ENCODE data around the gene IL6ST. TPM values are rescaled to one million over a fixed set of nuclear protein-coding genes. Genes with fewer than 3 reads are reported as not detected.
A peak's percentile ranks its signal among the peaks of the same experiment; 100 is the strongest.

IL6ST gene
- polyA plus RNA-seq, 1 donor (not counting 4 experiments of a cell fraction or from before 2014, with no cell fraction given): 41.3 TPM

DNA sequence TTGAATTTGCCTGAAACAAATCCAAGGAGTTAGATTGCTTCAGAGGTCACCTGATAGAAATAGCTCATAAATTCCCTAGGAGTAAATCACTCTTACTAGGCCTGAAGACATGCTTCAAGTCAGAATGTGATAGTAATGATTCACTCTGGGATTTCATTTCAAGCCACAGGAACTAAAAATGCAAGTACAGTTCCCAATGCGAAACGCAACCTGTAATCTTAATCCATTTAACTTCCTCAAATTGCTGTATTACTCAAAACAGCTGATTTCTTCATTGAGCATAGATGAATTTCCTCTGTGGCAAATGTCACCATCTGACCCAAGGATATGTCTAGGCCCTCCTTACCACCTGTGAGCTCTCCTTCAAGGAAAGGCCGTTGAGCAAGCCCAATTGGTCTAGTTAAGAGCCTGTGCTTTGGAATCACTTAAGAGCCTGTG is 32.1 kb upstream of the IL6ST start:
- TF ChIP-seq EZH2 (IDR thresholded peaks at IDR 0.05; ENCODE audit: low read length): no peak
- TF ChIP-seq, protein P1, sequence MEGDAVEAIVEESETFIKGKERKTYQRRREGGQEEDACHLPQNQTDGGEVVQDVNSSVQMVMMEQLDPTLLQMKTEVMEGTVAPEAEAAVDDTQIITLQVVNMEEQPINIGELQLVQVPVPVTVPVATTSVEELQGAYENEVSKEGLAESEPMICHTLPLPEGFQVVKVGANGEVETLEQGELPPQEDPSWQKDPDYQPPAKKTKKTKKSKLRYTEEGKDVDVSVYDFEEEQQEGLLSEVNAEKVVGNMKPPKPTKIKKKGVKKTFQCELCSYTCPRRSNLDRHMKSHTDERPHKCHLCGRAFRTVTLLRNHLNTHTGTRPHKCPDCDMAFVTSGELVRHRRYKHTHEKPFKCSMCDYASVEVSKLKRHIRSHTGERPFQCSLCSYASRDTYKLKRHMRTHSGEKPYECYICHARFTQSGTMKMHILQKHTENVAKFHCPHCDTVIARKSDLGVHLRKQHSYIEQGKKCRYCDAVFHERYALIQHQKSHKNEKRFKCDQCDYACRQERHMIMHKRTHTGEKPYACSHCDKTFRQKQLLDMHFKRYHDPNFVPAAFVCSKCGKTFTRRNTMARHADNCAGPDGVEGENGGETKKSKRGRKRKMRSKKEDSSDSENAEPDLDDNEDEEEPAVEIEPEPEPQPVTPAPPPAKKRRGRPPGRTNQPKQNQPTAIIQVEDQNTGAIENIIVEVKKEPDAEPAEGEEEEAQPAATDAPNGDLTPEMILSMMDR (optimal IDR thresholded peaks at IDR 0.05 in 1 of 3, IDR thresholded peaks at IDR 0.05 in 1 of 3, conservative IDR thresholded peaks at IDR 0.05 in 1 of 3; ENCODE audit: extremely low read depth in 1 of 3, insufficient read depth in 2 of 3, low read length in 3 of 3): no peak
- dilution Hi-C loops (cut with MboI; ENCODE audit: extremely low pct_ligation_motif_present, low sequenced_read_pairs): no loop called here
- Histone ChIP-seq H3K4me3 (ENCODE audit: control insufficient read depth in 2 of 3, extremely low read depth in 1 of 3, insufficient read depth in 2 of 3, low read depth in 1 of 3, low read length in 3 of 3) (no peak overlapping the region), H3K79me2 (ENCODE audit: control insufficient read depth, insufficient read depth, low read length) (no peaks in the 10 kb centered on the region), H3K9me1 (ENCODE audit: control insufficient read depth, extremely low read depth, insufficient read depth, low read length) (no peaks in the 10 kb centered on the region), H3K9ac (ENCODE audit: control insufficient read depth, extremely low read depth, insufficient read depth, low read length) (no peak overlapping the region), H3K9me3 (ENCODE audit: control insufficient read depth, low read depth, low read length) (no peaks in the 10 kb centered on the region), H4K20me1 (ENCODE audit: control insufficient read depth, extremely low read depth, insufficient read depth, low read length) (no peaks in the 10 kb centered on the region), H3K4me1 (ENCODE audit: control insufficient read depth, extremely low read depth, insufficient read depth, low read length) (peaks cover 4% of the 10 kb centered on the region), H3K36me3 (ENCODE audit: control insufficient read depth in 2 of 2, extremely low read depth in 1 of 2, insufficient read depth in 2 of 2, low read length in 2 of 2) (no peaks in the 10 kb centered on the region), H3K27ac (ENCODE audit: control insufficient read depth, insufficient read depth, low read length) (no peak overlapping the region), H3K4me2 (ENCODE audit: control insufficient read depth, extremely low read depth, insufficient read depth, low read depth, low read length) (peak overlapping the region; percentile 27), H2AFZ (ENCODE audit: control insufficient read depth, low read length) (peak overlapping the region; percentile 5), H3K27me3 (ENCODE audit: control insufficient read depth, extremely low read depth, insufficient read depth, low read length) (no peaks in the 10 kb centered on the region)
- DNase-seq (ENCODE audit: low read depth, low spot score): peak; percentile 60
- no peak for FAIRE-seq

DNA sequence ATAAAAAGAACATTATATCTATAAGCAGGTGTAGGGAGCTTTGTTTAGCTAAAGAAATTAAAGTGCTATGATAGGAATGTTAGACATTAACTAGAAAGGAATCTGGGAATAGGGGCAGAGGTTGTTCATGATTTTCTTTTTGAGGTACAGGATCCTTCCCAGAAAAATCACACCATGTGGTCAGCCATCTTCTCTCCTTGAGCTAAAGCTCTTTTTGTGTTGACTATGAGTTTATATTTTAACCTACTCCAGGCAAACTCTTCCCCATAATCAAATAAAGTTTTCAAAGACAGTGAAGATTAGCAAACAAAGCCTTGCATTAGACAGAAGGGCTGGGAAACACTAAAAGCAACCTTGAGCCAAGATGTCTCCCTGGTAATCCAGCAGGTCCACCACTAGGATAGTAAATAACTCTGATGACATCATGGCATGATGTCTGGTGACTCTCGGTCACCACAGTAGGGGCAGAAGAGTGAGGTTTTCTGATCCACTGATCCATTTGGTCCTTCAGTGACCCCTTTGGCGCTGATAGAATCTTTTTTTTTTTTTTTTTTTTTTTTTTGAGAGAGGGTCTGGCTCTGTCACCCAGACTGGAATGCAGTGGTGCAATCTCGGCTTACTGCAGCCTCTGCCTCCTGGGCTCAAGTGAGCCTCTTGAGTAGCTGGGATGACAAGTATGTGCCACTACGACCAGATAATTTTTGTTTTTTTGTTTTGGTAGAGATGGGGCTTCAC is 30.6 kb upstream of the IL6ST start:
- Histone ChIP-seq H3K4me2 (ENCODE audit: control insufficient read depth, extremely low read depth, insufficient read depth, low read depth, low read length) (no peak overlapping the region), H3K27ac (ENCODE audit: control insufficient read depth, insufficient read depth, low read length) (no peak overlapping the region), H3K9me3 (ENCODE audit: control insufficient read depth, low read depth, low read length) (no peaks in the 10 kb centered on the region), H3K36me3 (ENCODE audit: control insufficient read depth in 2 of 2, extremely low read depth in 1 of 2, insufficient read depth in 2 of 2, low read length in 2 of 2) (no peaks in the 10 kb centered on the region), H3K79me2 (ENCODE audit: control insufficient read depth, insufficient read depth, low read length) (no peaks in the 10 kb centered on the region), H3K4me3 (ENCODE audit: control insufficient read depth in 2 of 3, extremely low read depth in 1 of 3, insufficient read depth in 2 of 3, low read depth in 1 of 3, low read length in 3 of 3) (no peak overlapping the region), H3K9me1 (ENCODE audit: control insufficient read depth, extremely low read depth, insufficient read depth, low read length) (no peaks in the 10 kb centered on the region), H3K4me1 (ENCODE audit: control insufficient read depth, extremely low read depth, insufficient read depth, low read length) (peaks cover 4% of the 10 kb centered on the region), H4K20me1 (ENCODE audit: control insufficient read depth, extremely low read depth, insufficient read depth, low read length) (no peaks in the 10 kb centered on the region), H3K27me3 (ENCODE audit: control insufficient read depth, extremely low read depth, insufficient read depth, low read length) (no peaks in the 10 kb centered on the region), H3K9ac (ENCODE audit: control insufficient read depth, extremely low read depth, insufficient read depth, low read length) (no peak overlapping the region), H2AFZ (ENCODE audit: control insufficient read depth, low read length) (no peak overlapping the region)
- TF ChIP-seq, protein P1 (optimal IDR thresholded peaks at IDR 0.05 in 1 of 3, IDR thresholded peaks at IDR 0.05 in 1 of 3, conservative IDR thresholded peaks at IDR 0.05 in 1 of 3; ENCODE audit: extremely low read depth in 1 of 3, insufficient read depth in 2 of 3, low read length in 3 of 3): no peak
- TF ChIP-seq EZH2 (IDR thresholded peaks at IDR 0.05; ENCODE audit: low read length): no peak
- dilution Hi-C loops (cut with MboI; ENCODE audit: extremely low pct_ligation_motif_present, low sequenced_read_pairs): no loop called here
- FAIRE-seq (no peak), DNase-seq (ENCODE audit: low read depth, low spot score) (no peak)

All from keratinocyte (primary cell).